Fibroblast of lung (primary cell): ENCODE data around the gene HENMT1. TPM values are rescaled to one million over a fixed set of nuclear protein-coding genes. Genes with fewer than 3 reads are reported as not detected.

ENCODE experiments used
- DNase-seq, 2 donors: peaks; one replicate each; pipeline versions ENCODE4 v3.0.0 to v3.0.0-alpha.2; 2010; ENCODE audit warnings: low read depth in 2 of 2
- H2AFZ ChIP-seq: 2 replicates; pipeline ENCODE4 v1.5.1; 2012; ENCODE audit warnings: low read length, control low read depth, inconsistent platforms
- H3K27ac ChIP-seq: 2 replicates; pipeline ENCODE4 v1.5.1; 2011; ENCODE audit warnings: low read length, control low read depth; ENCODE audit not compliant: insufficient read depth
- H3K27me3 ChIP-seq: 2 replicates; pipeline ENCODE4 v1.5.1; 2011; ENCODE audit warnings: mild to moderate bottlenecking, low read length; ENCODE audit not compliant: control insufficient read depth, insufficient read depth
- H3K36me3 ChIP-seq: 2 replicates; pipeline ENCODE4 v1.5.1; 2011; ENCODE audit warnings: low read length; ENCODE audit not compliant: control insufficient read depth, insufficient read depth
- H3K4me1 ChIP-seq: 2 replicates; pipeline ENCODE4 v1.5.1; 2011; ENCODE audit warnings: low read length; ENCODE audit not compliant: control insufficient read depth, insufficient read depth; ENCODE audit errors: extremely low read depth
- H3K4me2 ChIP-seq: 2 replicates; pipeline ENCODE4 v1.5.1; 2011; ENCODE audit warnings: low read length, control low read depth; ENCODE audit not compliant: insufficient read depth; ENCODE audit errors: extremely low read depth
- H3K4me3 ChIP-seq, 4 experiments: fragments of 200-600 bp in 1 of 4; sonication (generic) in 1 of 4; replicated peaks in 1 of 4; 2 replicates each; pipeline ENCODE4 v1.5.1; 2011 to 2016; ENCODE audit warnings: low read length in 4 of 4, low read depth in 3 of 4, mild to moderate bottlenecking in 3 of 4, control low read depth in 2 of 4, inconsistent platforms in 1 of 4, mixed read lengths in 1 of 4; ENCODE audit not compliant: insufficient read depth in 1 of 4; ENCODE audit errors: control extremely low read depth in 1 of 4
- H3K79me2 ChIP-seq: 2 replicates; pipeline ENCODE4 v1.5.1; 2012; ENCODE audit warnings: mild to moderate bottlenecking, low read length, inconsistent platforms; ENCODE audit not compliant: control insufficient read depth, insufficient read depth
- H3K9ac ChIP-seq: 2 replicates; pipeline ENCODE4 v1.5.1; 2011; ENCODE audit warnings: mild to moderate bottlenecking, low read length, control low read depth; ENCODE audit not compliant: insufficient read depth
- H3K9me3 ChIP-seq: 2 replicates; pipeline ENCODE4 v1.5.1; 2012; ENCODE audit warnings: low read depth, low read length; ENCODE audit not compliant: control insufficient read depth, insufficient read depth
- H4K20me1 ChIP-seq: 2 replicates; pipeline ENCODE4 v1.5.1; 2011; ENCODE audit warnings: low read length; ENCODE audit not compliant: control insufficient read depth, insufficient read depth; ENCODE audit errors: extremely low read depth
- EZH2 ChIP-seq: IDR thresholded peaks from 2 replicates; pipeline ENCODE4 v1.5.1; 2012; ENCODE audit warnings: low read length, control low read depth, mild to moderate bottlenecking; ENCODE audit errors: missing control alignments
- polyA plus RNA-seq, 2 donors: library from polyadenylated mRNA; depleted of rRNA in 1 of 2; stranded (reverse) in 1 of 2; unstranded in 1 of 2; fragments of >200 nt; gene quantifications; 2 replicates each; pipeline ENCODE4 v1.2.1, GENCODE V29; 2011 to 2012; ENCODE audit warnings: missing spikeins in 1 of 2
- total RNA-seq: library from RNA; depleted of rRNA; stranded (reverse); fragments of >200 nt; gene quantifications from 2 replicates; pipeline ENCODE4 v1.2.1, GENCODE V29; 2014
- TF ChIP-seq, protein P1 (sequence below), 2 donors: IDR thresholded peaks in 1 of 2; conservative IDR thresholded peaks in 1 of 2; 1 replicate in 1 of 2; 2 replicates in 1 of 2; pipeline ENCODE4 v1.5.1; 2011 to 2012; ENCODE audit warnings: low read length in 2 of 2, control low read depth in 1 of 2, inconsistent platforms in 1 of 2, low read depth in 1 of 2, mild to moderate bottlenecking in 1 of 2

The HENMT1 gene
- total and polyA plus RNA-seq, 2 donors (not counting 1 experiment from before 2014, with no cell fraction given) = 3.0 to 5.3 TPM

DNA sequence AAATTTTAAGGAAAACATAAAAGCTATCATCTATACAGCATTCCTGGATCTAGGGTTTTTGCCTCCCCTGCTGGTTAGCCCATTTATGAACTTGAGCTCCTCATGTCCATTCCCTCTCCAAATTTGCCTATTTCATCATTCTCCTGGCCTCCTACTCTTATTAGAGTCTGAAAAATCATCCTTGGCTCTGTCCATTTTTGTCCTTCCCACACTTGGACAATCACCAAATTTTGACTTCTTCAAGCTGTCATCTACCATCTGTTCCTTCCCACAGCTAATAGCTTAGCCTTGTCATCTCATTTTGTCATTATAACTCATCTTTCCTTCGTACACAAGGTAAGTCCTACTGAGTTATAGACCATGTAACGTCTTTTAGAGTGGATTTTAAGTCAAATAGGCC lies 2.2 kb upstream of the HENMT1 start:
- H3K36me3 ChIP-seq = no peaks in the 10 kb centered on the region
- no peaks in the 10 kb centered on the region for H4K20me1 ChIP-seq
- no peaks in the 10 kb centered on the region for H3K27me3 ChIP-seq
- no peaks in the 10 kb centered on the region for H3K9me3 ChIP-seq
- no peak overlapping the region for H3K4me2 ChIP-seq
- H2AFZ ChIP-seq = no peak overlapping the region
- H3K4me3 ChIP-seq = no peak overlapping the region
- TF ChIP-seq, protein P1, sequence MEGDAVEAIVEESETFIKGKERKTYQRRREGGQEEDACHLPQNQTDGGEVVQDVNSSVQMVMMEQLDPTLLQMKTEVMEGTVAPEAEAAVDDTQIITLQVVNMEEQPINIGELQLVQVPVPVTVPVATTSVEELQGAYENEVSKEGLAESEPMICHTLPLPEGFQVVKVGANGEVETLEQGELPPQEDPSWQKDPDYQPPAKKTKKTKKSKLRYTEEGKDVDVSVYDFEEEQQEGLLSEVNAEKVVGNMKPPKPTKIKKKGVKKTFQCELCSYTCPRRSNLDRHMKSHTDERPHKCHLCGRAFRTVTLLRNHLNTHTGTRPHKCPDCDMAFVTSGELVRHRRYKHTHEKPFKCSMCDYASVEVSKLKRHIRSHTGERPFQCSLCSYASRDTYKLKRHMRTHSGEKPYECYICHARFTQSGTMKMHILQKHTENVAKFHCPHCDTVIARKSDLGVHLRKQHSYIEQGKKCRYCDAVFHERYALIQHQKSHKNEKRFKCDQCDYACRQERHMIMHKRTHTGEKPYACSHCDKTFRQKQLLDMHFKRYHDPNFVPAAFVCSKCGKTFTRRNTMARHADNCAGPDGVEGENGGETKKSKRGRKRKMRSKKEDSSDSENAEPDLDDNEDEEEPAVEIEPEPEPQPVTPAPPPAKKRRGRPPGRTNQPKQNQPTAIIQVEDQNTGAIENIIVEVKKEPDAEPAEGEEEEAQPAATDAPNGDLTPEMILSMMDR (conservative IDR thresholded peaks at IDR 0.05 in 1 of 2, IDR thresholded peaks at IDR 0.05 in 1 of 2; ENCODE audit: low read depth in 1 of 2, low read length in 2 of 2) = peak in 1 of 2 donors; percentile 6
- no peak for TF ChIP-seq EZH2
- no peaks in the 10 kb centered on the region for H3K4me1 ChIP-seq
- H3K27ac ChIP-seq = no peak overlapping the region
- H3K79me2 ChIP-seq = no peaks in the 10 kb centered on the region
- H3K9ac ChIP-seq = no peak overlapping the region
- peak in 1 of 2 donors; percentile 20 for DNase-seq

DNA sequence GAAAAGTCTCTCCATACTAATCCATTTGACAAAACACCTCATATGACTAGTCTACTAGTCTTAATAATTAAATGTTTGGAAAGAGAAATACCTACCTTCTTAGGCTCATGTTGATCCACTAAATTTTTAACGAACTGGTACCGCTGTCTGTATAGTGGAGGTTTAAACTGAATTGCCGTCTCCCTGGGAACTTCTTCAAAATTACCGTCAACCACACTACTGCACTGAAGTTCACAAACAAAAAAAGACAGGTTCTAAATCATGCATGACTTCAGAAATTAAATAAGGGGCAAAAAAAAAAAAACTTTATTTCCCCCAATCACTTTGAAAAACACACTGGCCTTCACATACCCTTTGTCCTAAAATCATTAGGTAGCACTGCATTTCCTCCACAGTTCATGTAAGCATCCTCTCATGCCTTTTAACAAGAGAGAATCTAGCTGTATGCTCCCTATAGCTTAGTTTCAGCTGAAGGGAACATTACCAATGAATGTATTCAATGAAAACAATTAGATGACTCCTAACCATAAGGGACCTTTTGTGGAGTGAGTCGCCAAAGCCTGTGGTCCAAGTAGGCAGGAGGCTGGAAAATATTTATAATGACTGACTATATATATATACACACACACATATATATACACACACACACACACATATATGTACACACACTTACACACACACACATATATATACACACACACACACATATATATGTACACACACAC lies 3.4 kb downstream of the HENMT1 start:
- no peak for DNase-seq
- H3K4me3 ChIP-seq = no peak overlapping the region
- H3K79me2 ChIP-seq = no peaks in the 10 kb centered on the region
- H3K9me3 ChIP-seq = no peaks in the 10 kb centered on the region
- H2AFZ ChIP-seq = no peak overlapping the region
- H3K36me3 ChIP-seq = no peaks in the 10 kb centered on the region
- no peaks in the 10 kb centered on the region for H3K4me1 ChIP-seq
- no peak for TF ChIP-seq EZH2
- TF ChIP-seq, protein P1 (conservative IDR thresholded peaks at IDR 0.05 in 1 of 2, IDR thresholded peaks at IDR 0.05 in 1 of 2; ENCODE audit: low read depth in 1 of 2, low read length in 2 of 2) = no peak
- H4K20me1 ChIP-seq = no peaks in the 10 kb centered on the region
- H3K27me3 ChIP-seq = no peaks in the 10 kb centered on the region
- H3K4me2 ChIP-seq = no peak overlapping the region
- H3K9ac ChIP-seq = no peak overlapping the region
- H3K27ac ChIP-seq = no peak overlapping the region

GRCh38 chr1:108653431-108654105 lies 7.3 kb downstream of the HENMT1 start:
- no peak overlapping the region for H2AFZ ChIP-seq
- no peak overlapping the region for H3K27ac ChIP-seq
- H3K27me3 ChIP-seq = no peaks in the 10 kb centered on the region
- H3K9ac ChIP-seq = no peak overlapping the region
- H3K9me3 ChIP-seq = no peaks in the 10 kb centered on the region
- DNase-seq = peak in 1 of 2 donors; percentile 7
- no peaks in the 10 kb centered on the region for H3K4me1 ChIP-seq
- no peaks in the 10 kb centered on the region for H4K20me1 ChIP-seq
- no peak overlapping the region for H3K4me2 ChIP-seq
- TF ChIP-seq, protein P1 (conservative IDR thresholded peaks at IDR 0.05 in 1 of 2, IDR thresholded peaks at IDR 0.05 in 1 of 2; ENCODE audit: low read depth in 1 of 2, low read length in 2 of 2) = no peak
- no peak for TF ChIP-seq EZH2
- no peaks in the 10 kb centered on the region for H3K36me3 ChIP-seq
- H3K4me3 ChIP-seq = no peak overlapping the region
- H3K79me2 ChIP-seq = no peaks in the 10 kb centered on the region
